GM18873 (cell line): Measurements from ENCODE around the gene SRM.
"Not testable (repeated sequence)": the region's sequence is repeated elsewhere in the genome, so short reads cannot be mapped to it uniquely, and the experiment has no call there.

Experiments
- ATAC-seq: cut with Tn5 transposase; IDR thresholded peaks from one replicate; pipeline ENCODE4 v1.9.1; 2021; ENCODE audit warnings: mild to moderate bottlenecking, moderate library complexity, moderate number of reproducible peaks; ENCODE audit not compliant: unreplicated experiment, low FRiP score

SRM gene

GRCh38 chr1:11059968-11060830, at the start of gene SRM:
Gene SRM, minus strand, starts transcription at chr1:11060018. Its CDS starts 75 bp downstream, at chr1:11059943.
- ATAC-seq = peak; percentile 72

GRCh38 chr1:11109047-11109760, 49.4 kb upstream of the SRM start:
- ATAC-seq = no peak

GRCh38 chr1:11107599-11107998, 47.8 kb upstream of the SRM start:
- ATAC-seq = no peak

- ATAC-seq = no peak
Measured at GRCh38 chr1:11105586-11105985, 45.8 kb upstream of the SRM start.

GRCh38 chr1:11101347-11101746, 41.5 kb upstream of the SRM start:
- ATAC-seq = no peak

GRCh38 chr1:11100806-11101205, 41.0 kb upstream of the SRM start:
- not testable (repeated sequence) for ATAC-seq

GRCh38 chr1:11100149-11100493, 40.3 kb upstream of the SRM start:
- ATAC-seq = no peak

- ATAC-seq = peak; percentile 66
Measured at GRCh38 chr1:11099310-11100148, 39.7 kb upstream of the SRM start, which contains the start of gene EXOSC10. Gene EXOSC10, minus strand, starts transcription at chr1:11099869. Its CDS starts 38 bp downstream, at chr1:11099831.

GRCh38 chr1:11098931-11099309, 39.1 kb upstream of the SRM start:
- ATAC-seq = no peak

GRCh38 chr1:11083784-11084183, 24.0 kb upstream of the SRM start:
- not testable (repeated sequence) for ATAC-seq

GRCh38 chr1:11080931-11081330, 21.1 kb upstream of the SRM start:
- no peak for ATAC-seq

GRCh38 chr1:11078631-11079030, 18.8 kb upstream of the SRM start:
- ATAC-seq = no peak

GRCh38 chr1:11073398-11073797, 13.6 kb upstream of the SRM start:
- not testable (repeated sequence) for ATAC-seq

GRCh38 chr1:11072216-11072917, 12.5 kb upstream of the SRM start:
- no peak for ATAC-seq

GRCh38 chr1:11071463-11072215, 11.8 kb upstream of the SRM start:
- ATAC-seq = no peak

GRCh38 chr1:11070876-11071275, 11.1 kb upstream of the SRM start:
- ATAC-seq = no peak

- ATAC-seq = no peak
Measured at GRCh38 chr1:11068600-11069473, 9.0 kb upstream of the SRM start.
